Hematopoietic multipotent progenitor cell treated with erythropoietin and hydrocortisone succinate and interleukin-3 and kit ligand, for 4 days (in vitro differentiated cells): Measurements from ENCODE around the gene CEP68.
A peak's percentile ranks its signal among the peaks of the same experiment; 100 is the strongest.
"Not testable (repeated sequence)": the region's sequence is repeated elsewhere in the genome, so short reads cannot be mapped to it uniquely, and the experiment has no call there.

Experiments
- DNase-seq: peaks from one replicate; pipeline ENCODE4 v3.0.0-alpha.2; 2015

The CEP68 gene

DNA sequence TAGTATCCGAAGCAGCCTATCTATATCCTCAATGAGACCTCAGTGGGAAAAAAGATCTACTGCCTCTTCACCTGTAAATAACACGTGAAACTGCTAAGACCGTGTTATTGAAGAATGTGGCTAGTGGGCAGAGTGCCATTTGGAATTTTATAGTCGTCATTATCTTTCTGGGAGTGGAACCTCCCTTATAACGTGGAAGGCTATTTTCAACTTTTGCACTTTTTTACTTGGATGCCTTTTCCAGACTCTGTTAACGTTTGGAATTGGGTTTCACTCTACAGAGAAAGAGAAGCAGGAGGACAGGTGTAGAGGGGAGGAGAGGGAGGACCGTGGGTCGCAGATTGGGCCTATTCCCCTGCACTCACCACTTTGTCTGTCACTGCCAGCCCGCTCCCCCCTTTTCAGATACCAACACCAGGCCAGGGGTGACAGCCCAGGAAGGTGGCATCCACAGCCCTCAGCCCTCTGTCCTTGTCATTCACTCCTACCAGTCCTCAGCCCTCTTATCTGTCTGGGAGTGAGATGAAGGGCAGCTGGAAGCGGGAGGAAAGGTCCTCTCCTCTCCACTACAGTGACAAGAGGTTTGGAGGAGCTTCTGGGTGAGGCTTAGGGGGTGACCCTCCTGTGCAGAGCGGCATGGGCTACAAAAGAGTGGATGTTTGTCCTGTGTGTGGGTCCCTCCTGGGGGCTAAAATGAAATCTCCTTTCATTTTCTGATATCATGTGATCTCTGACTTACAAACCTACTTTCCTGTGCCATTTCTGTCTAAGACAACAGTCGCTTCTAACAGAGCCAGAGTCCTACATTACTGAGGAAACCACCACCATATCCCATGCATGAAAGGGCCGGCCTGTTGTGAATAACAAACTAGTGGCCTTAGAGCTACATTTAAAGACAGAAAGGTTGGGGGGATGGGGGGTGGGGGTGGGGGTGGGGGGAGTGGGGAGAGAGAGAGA is 23.9 kb upstream of the CEP68 start:
- no peak for DNase-seq

DNA sequence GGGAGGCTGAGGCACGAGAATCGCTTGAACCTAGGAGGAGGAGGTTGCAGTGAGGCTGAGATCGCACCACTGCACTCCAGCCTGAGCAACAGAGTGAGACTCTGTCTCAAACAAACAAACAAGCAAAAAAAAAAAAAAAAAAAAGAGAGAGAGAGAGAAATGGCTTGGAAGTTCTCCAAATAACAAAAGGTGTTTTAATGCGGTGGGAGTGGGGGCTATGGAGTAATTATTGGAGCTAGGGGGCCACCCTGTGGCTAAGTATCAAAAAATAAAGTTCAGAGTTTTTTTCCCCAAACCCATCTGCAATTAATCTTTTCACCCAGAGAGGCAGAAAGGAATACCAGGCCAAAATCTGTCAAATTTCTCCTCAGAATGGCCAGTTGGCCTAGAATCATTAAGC is 23.0 kb upstream of the CEP68 start:
- peak; percentile 78 for DNase-seq

DNA sequence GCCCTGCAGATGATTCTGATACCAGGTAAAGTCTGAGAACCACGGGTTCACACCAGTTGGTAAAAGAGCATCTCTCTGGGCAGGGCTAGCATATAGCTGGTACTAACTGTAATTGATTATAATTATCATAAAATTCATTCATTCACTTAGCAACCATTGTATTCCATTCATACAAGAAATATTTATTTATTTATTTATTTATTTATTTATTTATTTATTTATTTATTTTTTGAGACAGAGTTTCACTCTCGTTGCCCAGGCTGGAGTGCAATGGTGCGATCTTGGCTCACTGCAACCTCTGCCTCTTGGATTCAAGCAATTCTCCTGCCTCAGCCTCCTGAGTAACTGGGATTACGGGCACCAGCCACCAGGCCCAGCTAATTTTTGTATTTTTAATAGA is 22.5 kb upstream of the CEP68 start:
- not testable (repeated sequence) for DNase-seq

DNA sequence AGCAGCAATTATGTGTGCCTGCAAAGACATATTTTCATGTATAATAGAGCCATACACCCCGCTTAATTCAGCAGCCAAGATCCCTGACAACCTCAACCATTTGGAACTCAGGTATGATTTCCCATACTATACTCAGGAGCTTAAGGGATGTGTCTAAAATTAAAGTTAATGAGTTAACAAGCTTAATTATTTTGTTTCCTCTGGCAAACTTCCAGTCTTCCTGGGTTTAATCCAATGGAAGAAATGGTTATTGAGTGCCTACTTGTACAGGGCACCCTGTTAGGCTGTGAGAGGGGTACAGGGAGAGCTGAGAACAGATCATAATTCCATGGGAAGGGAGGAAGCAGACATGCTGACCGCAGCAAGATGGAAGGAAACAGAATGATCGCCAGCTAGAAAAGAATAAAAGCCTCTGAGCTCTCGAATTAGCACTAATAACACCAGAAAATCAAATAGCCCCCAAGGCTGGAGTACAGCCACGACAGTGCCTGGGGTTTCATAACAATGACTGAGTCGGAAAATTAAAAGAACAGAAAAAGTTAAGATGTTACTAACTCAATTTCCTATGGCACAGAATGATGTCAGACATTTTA is 20.8 kb upstream of the CEP68 start:
- no peak for DNase-seq

DNA sequence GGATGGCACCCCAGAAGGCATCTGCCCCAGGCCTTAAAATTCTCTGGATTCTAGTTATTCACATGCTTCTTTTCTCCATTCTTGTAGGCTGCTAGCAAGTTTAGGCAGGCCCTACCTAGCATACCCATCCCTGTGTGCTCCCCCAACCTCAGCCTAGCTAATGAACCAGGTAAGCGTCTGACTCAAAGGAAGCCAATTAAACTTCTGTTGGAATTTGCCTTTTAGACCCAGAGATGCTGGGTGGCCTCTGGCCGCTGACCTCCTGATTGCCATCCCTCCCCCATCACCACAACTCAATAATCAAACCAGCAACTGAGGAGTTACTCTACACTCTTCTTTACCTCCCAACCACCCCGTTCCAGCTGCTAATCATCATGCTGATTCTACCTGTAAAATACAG is 19.0 kb upstream of the CEP68 start:
- no peak for DNase-seq

DNA sequence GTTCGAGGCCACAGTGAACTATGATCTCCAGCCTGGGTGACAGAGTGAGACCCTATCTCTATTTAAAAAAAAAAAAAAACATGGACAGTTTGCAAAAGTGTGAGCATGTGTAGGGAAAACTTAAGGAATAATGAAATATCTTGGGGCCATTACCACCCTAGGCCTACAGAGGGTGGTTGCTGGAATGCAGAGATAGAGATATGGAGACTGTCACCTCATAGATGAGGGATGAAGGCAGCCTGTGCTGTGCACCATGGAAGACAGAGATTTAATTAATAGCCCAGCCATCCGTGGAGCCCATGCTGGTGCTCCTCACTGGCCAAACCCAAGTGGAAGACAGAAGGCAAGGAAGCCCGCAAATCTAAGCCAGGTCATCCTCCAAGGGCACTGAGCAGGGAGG is 16.6 kb upstream of the CEP68 start:
- DNase-seq: no peak

DNA sequence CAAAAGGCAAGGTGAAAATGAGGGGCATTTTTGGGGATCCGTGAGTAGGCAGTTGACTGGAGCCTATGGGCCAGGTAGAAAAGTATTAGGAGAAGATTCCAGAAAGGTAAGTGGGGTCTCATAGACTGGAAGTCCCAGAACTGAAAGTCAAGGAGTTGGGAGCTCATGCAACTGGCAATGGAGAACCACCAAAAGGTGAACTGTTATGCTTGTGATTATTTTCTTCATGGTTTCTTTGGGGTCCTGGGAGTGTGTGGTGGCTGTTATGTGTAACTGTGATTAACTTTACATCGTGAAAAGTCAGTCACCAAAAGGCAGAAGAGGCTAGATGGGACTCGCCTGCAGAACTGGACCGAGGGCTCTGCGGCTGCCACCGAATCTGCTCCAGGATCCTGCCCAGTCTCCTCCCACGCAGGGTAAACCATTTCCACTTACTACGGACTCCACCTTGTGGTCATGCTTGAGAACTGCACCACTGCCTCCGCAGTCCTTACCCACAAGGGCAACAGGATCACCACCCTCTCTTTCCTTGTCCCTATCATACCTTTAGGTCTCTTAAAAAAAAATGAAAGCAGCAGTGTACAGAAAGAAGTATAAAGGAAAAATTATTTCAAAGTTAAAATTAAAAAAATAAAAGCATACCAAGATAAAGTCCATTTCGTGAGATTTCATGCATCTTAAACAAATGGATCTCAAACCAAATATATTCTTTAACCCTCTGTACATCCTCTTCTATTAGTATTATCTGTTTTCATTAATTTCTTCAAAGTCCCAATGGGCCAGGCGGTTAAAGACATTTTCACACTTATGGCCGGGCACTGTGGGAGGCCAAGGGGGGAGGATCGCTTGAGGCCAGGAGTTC is 15.6 kb upstream of the CEP68 start:
- peak; percentile 90 for DNase-seq

DNA sequence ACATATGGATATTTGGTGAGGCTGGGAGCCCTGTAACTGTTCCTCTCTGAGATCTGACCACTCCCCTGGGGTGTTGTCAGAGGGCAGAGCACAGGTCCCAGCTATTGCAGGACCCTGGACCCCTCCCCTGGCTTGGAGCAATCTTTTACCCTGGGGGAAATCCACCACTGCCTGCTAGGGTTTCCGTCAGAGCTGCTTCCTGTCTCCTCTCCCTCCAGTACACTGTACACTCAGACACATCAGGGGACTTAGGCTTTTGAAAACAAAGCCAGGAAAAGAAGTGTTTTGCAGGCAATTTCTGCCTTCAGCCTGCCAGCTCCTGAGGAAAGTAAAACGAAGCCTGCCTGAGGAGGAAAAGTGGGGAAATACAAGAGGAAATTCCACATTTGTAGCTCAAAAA is 13.2 kb upstream of the CEP68 start:
- no peak for DNase-seq

DNA sequence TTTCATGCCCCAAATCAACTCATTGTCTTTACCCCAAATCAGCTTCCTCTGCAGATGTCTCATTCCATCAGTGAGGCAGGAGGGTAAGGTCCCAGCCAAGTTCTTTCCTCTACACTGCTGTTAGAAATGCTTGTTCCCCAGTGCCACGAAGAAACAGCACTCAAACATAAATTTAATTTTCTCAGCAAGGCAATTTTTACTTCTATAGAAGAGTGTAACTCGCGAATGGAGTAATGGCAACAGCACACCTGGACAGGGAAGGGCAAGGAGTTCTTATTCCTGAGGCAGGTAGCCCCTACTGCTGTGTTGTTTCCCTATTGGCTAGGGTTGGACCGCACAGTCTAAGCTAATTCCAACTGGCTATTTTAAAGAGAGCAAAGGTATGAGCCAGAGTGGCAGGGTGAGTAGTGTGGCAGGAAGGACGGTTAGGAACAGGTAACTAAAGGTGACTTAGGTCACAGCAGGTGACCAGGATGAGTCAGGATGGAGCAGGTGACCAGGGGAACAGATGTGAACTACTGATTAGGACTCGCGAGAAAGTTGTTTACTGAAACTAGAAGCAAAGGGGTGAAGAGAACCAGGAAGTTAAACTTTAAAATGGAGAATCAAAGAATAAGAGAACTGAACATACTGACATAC is 12.0 kb upstream of the CEP68 start:
- no peak for DNase-seq

DNA sequence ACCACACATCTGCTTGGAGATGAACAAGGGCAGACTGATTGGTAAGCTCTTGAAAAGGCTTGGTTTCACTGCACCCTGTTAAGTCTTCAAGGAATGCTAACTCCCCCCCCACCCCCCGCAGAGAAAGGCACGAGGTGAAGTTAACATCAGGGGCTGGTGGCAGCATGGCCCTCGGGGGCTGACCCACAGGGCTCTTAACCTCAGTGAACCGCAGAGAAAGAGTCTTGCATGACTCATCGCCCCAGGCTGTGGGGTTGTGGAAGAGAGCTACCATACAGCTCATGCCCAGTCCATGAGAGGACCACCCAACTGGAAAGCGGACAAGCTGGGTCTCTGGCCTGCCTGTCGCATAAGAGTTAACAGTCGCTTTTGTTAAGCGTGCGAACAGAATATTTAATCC is 10.6 kb upstream of the CEP68 start:
- DNase-seq: no peak

DNA sequence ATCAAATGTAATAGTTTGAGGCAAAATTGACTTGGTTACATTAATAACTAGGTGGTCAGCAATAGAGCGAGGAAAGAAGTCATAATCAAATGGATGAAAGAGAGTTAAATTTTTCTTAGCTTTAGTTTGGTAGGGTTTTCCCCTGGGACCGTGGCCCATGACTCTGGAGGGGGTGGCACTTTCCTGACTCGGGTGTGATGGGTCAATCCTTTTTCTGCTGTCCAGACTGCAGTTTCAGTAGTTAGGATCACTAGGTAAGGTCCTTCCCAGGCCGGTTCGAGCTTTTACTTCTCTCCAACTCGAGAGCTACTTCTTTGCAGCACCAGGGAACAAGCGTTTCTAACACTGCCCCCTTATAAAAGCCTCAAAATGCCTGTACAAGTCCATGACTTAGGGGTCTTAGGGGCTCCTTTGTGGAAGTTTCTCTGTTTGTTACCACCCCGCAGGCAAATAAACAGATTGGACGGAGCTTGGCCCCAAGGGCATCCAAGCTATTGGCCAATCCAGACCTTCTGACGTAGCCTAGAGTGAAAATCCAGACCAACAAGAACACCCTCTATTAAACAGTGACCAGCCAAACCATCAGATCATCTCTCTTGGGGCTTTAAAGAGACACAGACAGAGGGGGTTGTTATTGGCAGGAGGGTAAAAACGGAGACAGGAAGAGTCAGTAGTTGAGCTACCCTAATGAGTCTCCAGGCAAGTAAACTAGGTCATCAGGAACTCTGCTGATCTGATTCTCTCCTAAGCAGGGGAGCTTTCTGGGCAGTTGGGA is 9.4 kb upstream of the CEP68 start:
- DNase-seq: no peak

DNA sequence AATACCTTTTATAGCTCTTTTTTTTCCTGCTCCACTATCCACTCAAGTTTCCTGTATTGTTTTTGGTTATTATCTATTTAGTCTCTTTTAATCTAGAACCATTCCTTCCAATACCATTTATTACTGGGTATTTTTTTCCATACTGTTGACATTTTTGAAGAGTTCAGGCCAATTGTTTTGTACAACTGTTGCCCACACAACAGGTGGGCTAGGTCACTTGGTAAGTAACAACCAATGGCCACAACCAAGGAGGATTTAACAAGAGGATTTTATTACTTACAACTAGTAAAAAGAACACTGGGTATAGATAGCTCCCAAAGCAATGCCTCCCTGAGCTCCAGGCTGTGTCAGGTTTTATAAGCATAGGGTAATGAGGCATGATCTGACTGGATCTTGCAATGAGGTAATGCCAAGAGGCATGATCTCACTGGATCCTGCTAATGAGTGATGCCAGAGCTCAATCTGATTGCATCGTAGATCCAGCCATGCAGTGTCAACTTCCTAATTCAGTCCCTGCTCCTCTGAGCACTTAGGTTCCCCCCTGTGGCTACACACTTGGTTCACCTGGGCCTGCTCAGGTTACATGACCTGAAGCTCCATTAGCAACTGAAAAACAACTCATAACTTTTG is 7.1 kb upstream of the CEP68 start:
- DNase-seq: no peak

DNA sequence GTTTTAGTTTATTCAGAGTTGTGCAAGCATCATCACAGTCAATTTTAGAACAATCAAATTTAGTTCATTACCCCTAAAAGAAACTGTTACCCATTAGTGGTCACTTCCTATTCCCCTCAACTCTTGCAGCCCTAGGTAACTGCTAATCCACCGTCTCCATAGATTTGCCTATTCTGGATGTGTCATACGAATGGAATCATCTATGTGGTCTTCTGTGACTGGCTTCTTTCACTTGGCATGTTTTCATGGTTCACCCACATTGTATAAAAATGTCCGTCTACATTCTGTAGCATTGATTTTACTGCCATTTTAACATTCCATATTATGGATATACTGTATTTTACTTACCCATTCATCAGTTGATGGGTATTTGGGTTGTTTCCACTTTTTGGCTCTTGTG is 5.3 kb upstream of the CEP68 start:
- DNase-seq: no peak

DNA sequence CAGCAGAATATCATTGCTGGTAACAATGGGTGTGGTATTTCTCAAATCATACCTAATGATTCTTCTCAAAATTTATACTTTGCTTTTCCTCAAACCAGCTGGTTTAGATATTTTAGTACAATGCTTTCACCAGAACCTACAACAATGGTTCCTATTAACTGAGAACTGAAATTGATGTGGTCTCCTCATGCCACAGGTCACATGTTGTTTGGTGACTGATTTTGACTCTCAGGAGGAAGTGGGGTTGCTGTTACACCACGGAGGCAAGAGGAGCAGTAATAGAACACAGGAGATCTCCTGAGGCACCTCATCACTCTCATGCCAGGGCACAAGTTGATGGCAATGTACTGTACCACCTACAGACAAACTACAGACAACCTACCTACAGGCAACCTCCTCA is 3.0 kb upstream of the CEP68 start:
- peak; percentile 74 for DNase-seq

DNA sequence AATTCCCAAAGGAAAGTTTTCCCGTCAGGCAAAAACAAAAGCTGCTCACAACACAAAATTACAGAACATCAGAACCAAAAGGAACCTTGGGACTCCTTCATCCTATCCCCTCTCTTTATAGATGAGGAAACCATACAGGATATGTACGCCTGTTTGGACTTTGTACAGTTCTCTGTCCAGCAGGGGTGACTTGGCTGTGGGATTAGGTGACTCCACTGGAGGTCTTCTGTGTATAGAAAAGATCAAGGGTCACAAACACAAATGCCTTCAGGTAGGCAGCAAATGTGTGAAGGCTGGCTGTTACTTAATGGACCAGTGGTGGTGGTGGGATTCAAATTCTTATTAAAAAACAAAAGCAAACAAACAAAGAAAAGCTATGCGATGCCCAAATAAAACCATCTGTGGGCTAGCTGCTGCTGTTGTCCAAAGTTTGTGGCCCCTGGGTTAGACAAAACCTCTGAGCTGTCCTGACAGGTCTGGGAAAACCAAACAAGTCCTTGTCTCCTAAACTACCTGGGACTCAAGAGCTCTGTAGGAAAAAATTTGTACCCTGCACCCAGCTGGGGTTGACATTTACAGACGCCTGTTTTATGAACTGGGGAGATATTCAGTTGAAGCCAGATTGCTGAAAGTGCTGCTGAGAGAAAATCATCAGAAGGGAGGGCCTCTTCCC is 1.3 kb upstream of the CEP68 start:
- no peak for DNase-seq

DNA sequence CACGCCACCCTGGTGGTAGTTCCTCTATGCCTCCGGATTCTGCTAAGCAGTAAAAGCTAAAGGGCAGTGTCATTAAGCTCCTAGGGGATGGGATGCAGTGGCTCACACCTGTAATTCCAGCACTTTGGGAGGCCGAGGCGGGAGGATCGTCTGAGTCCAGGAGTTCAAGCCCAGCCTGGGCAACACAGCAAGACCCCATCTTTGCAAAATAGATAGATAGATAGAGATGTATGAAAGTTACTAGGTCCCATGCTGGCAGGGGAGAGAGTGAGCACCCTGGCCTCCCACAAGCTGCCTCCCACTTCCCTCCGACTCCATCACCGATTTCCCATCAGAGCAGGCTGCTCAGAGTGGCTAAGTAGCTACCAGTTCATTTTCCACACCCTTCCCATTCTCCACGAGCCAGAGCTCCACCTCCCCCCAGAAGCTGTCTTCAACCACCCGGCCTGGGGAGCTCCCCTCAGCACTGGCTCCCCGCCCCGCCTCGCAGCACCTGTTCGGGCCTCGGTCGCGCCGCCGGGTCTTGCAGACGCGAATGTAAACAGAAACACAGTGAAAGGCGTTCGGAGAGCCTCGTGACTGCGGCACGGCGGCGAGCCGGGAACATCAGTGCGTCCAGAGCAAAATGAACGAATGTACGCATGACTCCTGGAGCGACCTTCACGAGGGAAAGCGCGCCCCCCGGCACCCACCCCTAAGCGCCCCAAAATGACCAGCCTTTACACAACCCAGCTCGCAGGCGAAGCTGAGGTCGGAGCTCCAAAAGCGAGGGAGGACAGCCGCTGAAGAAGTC is 598 bp upstream of the CEP68 start:
- DNase-seq: peak; percentile 50

DNA sequence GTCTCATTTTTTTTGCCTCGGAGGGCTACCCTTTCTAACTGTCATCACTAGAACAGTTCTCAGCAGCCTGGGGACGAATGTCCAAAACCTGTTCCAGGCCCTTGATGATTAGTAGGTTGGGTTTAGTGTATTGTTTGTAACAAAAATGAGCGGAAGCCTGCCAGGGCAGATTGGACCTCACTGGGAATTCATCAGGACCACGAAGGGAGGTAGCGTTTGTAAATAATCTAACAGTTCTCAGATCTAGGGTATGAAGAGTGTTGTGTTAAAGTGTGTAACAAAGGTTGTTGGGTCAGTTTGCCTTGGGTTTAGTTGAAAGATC is 799 bp downstream of the CEP68 start:
- no peak for DNase-seq

DNA sequence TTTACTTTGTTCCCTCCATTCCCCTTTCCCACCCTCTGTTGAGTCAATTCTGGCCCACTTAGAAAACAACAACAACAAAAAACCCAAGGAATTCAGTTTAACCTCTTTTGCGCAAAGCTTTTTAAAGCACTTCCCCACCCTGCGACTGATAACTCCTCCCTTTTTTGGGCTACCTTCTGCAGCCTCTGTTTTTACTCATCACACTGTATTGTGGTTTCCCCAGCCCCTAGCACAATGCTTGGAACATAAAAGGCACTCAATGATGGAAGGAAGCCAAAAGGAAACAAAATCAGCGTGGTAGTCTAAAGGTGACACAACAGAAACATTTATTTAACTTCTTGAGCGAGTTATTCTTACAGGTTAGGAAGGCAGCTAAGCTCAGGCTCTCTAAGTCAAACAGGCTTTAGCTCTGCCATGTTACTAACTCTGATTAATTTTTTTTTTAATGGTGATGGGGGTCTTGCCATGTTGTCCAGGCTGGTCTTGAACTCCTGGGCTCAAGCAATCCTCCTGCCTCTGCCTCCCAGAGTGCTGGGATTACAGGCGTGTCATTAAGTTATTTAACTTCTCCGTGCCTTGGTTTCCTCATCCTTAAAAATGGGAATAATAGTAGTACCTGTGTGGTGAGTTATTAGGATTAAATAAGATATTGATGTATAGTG is 1.3 kb downstream of the CEP68 start:
- DNase-seq: peak; percentile 85

DNA sequence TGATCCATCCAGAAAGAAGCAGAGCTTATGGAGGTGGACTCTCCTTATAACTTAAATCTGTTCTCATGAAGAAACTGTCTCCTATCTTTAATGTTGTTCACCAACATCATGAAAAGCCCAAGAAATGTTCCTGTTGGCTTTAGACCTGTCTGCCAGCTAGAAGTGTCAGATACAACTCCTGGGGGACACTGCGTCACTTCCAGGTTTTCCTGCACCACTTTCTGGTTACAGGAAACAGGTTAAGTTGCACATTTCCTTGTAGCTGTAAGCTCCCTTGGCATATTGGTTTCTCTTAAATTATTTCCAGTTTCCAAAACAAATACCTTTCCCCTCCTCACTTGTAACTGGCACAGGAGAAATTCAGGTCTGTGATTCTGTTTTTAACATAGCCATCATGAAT is 2.9 kb downstream of the CEP68 start:
- DNase-seq: no peak
